ENCODE measurements around the gene MAPT. TPM values are rescaled to one million over a fixed set of nuclear protein-coding genes. Genes with fewer than 3 reads are reported as not detected.
"Not testable (repeated sequence)": the region's sequence is repeated elsewhere in the genome, so short reads cannot be mapped to it uniquely, and the experiment has no call there.

MAPT gene
- polyA plus RNA-seq, 1 donor: 8.2 TPM

DNA sequence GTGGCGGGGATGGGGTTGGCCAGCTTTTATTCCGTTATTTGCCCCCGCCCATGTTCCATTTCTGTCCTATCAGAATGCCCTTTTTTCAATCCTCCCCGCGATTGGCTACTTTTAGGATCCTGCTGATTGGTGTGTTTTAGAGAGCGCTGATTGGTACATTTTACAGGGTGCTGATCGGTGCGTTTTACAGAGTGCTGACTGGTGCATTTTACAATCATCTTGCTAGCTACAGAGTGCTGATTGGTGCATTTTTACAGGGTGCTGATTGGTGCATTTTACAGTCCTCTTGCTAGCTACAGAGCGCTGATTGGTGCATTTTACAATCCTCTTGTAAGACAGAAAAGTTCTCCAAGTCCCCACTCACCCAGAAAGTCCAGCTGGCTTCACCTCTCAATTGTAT is 32.2 kb upstream of the MAPT start:
- DNase-seq: not testable (repeated sequence)

DNA sequence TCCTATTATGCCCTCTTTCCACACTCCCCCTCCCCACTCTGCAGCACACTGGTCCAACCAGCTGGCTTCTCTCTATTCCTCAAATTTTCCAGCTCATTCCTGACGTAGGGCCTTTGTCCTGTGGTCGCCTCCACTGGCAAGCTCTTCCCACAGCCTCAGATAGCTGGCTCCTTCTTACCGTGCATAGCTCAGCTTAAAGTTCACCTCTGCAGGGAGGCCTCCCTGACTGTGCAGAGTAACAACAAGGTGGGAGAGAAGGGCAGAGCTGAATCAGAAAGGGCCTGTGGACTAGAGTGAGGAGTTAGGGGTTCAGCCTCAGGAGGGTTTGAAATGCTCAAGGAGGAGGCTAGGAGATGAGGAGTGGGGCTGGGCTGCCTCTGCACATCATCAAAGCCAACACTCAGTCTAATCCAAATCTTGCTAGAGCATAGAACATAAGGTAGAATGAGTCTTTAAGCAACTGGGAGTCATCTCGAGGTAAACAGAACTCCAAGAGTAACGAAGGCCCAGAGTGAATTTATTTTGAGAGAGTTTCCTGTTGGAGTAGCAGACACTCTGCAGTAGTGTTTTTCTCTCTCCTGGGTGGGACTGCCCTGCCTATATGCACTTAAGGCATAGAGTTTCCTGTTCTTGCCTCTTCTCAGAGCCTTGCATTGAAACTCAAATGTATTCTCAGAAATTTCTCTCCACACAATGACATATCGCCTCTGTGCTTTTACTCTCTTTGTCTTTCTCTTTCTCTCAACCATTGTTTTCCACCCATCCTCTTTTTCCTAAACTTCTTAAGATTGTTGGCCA is 30.3 kb upstream of the MAPT start:
- DNase-seq: no peak

DNA sequence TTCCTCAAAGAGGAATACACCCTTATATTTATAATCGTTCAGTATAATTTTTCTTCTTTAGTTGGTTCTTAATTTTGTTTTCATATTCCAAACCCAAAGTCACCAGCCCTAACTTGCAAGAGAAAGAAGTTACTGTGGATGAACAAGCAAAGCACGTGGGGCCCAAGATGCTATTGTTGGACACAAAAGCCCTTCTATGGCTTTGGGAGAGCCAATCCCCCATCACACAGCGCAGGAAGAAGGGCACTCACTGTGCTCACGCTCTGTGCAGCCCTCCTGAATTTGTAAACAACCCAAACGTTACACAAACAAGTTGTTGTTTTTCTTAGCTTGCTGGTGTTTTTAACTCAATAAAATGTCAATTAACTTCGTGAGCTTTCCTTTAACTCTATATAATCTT is 27.2 kb upstream of the MAPT start:
- no peak for DNase-seq

DNA sequence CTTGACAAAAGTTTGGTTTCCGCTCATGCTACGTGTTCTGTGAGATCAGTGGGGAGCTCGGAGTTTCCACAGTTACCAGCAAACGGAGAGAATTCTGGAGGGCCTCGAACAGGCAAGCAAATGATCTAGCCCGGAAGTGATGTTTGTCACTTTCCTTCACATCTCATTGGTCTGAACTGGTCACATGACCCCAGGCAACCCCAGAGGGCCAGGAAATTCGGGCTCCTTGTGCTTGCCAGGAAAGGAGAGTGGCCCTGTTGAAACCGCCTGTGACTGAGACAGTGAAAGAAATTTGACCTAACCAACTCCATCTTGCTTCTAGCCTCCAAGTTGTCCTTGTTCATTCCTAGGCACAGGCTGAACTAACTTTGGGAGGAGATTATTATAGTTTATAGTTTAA is 26.7 kb upstream of the MAPT start:
- DNase-seq: no peak

DNA sequence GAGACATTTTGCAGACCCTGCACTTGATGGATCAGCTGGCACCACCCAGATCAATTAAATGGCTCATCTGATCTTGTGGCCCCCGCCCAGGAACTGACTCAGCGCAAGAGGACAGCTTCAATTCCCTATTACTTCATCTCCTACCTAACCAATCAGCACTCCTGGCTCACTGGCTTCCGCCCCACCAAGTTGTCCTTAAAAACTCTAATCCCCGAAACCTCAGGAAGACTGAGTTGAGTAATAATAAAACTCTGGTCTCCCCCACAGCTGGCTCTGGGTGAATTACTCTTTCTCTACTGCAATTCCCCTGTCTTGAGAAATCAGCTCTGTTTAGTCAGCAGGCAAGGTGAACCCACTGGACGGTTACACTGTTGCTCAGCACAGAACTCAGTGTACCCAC is 26.1 kb upstream of the MAPT start:
- no peak for DNase-seq

DNA sequence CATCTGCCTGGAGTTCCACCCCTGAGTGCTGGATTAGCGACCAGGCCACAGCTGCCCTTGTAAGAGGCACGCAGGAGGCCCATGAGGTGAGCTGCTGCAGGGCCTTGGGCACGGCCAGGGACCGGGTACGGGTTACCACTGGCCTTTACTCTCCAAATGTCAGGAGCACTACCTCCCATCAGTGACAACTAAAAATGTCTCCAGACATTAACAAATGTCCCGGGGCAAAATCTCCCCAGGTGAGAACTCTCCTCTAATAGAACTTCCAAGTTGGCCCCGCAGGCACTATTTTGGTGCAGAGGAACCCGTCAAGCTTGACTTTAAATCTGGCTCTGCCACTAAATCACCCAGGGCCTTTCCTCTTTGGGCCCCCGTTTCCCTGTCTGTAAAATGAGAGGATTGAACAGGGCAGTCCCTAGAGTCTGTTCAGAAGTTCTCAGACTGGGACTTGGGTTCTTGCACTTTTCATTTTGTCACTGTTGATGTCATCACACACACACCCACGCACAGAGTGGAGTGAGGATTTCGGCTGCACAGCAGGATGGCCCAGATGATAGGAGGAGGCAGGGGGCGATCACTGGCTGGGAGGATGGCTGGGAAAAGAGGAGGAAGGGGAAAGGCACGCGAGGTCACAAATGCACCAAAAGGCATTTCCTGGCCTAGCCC is 24.5 kb upstream of the MAPT start:
- DNase-seq: no peak

DNA sequence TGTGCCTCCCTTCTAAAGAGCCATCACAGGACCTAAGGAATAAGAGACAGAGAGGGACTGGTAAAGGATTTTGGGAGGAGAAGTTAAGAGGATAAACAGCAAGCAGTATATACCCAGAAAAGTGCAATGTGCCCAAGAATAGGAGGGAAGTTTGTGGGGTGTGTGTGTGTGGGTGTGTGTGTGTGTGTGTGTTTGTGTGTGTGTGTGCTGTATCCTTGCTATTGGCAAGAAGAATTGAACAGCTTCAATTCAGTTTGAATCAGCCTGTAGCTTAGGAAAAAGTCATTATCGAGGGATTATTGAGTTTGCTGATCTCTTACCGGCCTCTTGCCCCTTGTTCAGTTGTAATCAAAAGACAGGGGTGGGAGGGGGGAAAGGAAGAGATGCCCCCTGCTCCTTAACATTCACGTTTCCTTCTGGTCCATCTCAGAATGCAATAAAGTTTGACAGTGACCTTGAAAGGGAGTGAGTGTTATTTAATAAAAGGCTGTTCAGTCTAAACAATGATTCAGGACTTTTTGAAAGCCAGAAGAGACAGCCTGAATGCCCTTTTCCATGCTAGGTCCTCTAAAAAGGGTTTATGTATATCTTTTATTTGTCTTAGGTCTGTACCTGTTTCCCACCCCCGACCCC is 23.9 kb upstream of the MAPT start:
- no peak for DNase-seq

DNA sequence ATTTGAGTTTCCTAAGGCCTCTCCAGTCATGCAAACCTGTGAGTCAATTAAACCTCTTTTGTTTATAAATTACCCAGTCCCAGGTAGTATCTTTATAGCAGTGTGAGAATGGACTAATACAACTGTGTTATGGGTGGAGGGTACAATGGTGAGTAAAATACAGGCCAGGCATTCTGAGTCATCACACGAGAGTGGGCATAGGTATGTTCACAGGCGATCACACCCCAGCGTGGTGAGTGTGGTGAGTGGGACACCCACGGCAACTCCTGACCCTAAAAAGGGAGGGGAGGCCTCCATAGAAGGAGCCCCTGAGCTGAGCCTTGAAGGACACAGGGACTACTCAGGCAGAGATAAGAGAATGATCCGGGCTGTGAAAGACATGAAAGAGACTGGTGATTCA is 22.6 kb upstream of the MAPT start:
- DNase-seq: no peak

DNA sequence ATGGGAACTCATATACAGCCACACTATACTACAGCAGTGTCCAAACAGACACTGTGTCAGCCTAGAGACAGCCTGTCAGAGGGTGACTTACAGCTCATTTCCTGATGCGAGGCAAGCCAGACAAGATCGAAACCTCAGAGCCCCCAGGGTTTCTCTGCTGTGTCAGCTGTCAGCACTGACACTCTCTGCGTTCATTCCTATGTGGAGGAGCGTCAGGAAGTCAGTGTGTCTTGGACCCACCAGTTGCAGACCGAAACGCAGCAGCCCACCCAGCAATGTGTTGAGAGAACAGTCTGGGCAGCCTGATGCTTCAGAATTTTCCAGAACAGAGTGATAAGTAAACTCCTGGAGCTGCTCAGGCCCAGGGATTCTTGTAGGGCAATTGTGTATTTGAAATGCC is 20.6 kb upstream of the MAPT start:
- DNase-seq: no peak

DNA sequence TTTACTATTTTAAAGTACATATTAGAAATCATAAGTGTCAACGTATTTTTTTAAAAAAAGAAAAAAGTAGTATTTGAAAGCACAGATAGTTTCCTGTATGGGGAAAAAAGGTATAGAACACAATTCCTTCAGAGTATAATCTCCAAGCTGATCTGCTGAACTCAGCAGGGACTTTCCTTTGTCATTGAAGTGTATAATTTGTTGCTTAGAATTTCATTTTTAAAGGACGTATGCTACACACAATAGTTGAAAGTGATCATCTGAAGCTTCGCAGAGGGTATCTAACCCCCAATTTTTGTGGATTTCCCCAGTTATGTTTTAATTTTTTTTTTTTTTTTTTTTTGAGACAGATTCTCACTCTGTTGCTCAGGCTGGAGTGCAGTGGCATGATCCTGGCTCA is 20.2 kb upstream of the MAPT start:
- DNase-seq: no peak

DNA sequence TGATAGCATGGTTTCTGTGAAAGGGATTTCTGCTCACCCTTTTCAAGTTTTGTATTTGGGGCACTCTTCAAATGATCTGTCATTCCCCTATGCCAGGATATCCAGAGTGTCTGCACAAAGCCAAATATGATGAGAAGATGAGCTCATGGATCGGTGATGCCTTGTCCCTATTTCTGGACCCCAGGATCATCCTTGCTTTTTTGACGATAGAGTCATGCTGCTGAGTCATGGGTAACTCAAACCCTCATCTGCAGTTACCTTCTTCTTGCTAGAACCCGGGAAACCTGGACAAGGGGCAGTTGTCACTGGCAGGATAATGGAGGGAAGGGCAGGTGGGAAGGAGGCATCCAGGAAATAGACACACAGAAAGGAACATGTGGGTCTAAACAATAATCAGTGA is 17.8 kb upstream of the MAPT start:
- DNase-seq: no peak

DNA sequence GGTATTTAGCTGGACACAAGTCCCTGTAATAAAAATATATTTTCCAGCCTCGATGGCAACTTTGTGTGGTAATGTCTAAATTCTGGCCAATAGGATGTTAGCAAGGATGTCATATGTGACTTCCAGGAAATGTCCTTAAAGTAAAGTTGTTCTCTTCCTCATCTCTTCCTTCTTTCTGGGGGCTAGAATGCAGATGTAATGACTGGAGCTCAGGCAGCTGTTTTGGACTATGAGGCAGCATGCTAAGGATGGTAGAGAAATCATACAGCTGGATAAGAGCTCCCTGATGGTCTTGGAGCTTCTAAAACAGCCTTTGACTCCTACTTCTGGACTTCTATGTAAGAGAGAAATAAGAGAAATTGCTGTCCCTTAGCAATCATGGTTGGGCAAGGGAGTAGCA is 16.9 kb upstream of the MAPT start:
- DNase-seq: no peak

DNA sequence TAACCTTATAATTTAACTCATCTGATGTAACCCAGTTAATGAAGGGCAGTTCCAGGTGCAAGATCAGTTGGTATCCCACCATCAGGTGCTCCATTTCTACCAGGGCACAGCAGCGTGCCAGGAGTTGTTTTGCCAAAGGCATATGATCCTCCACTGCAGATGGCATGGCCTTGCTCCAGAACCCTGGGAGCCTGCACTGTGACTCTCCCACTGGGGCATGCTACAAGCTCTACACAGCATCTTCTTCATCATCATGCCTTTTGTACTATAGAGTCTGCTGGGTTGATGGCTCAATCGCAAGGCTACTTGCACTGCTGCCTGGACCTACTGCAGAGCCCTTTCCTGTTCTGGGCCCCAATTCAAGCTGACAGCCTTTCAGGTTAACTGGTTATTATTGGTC is 11.3 kb upstream of the MAPT start:
- DNase-seq: no peak

DNA sequence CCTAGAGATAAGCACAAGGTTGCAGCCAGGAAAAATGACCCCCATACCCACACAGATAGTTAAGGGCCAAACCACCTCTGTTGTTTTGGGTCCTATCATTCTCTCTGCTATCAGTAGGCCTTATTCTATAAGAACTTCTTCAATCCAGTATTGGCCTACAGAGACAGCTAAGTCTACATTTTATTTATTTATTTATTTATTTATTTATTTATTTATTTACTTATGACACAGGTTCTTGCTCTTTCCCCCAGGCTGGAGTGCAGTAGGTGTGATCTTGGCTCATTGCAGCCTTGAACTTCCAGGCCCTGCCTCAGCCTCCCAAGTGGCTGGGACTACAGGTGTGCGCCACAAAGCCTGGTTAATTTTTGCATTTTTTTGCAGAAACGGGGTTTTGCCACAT is 7.5 kb upstream of the MAPT start:
- no peak for DNase-seq

DNA sequence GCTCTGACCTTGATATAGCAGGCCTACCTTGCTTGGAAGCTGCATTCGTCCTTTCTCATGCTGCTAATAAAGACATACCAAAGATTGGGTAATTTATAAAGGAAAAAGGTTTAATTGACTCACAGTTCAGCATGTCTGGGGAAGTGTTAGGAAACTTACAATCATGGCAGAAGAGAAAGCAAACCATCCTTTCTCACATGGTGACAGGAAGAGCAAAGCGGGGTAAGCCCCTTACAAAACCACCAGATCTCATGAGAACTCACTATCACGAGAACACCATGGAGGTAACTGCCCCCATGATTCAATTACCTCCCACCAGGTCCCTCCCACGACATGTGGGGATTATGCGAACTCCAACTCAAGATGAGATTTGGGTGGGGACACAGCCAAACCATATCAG is 6.0 kb upstream of the MAPT start:
- DNase-seq: no peak

DNA sequence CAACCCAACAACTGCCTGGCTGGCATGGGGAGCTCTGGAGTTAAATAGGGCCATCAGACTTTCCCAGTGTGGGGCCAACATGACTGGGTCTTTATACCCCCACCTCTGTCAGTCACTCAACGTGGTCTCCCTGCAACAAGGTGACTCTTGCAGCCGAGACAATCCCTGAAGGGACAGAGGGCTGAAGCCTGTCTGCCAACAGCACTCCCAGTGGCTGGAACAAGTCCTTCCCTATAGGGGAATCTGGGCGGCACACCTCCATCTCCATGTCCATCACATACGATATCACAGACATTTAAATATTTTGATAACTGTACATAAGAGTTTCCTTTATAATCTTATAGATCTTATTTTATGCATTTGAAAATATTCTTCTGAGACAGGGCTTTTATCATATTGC is 4.8 kb upstream of the MAPT start:
- DNase-seq: no peak

DNA sequence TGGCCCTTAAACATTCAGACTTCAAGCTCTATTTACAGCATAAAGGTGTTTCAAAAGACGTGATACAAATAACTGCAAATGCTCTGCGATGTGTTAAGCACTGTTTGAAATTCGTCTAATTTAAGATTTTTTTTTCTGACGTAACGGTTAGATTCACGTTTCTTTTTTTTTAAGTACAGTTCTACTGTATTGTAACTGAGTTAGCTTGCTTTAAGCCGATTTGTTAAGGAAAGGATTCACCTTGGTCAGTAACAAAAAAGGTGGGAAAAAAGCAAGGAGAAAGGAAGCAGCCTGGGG is 681 bp upstream of the MAPT start:
- no peak for DNase-seq

DNA sequence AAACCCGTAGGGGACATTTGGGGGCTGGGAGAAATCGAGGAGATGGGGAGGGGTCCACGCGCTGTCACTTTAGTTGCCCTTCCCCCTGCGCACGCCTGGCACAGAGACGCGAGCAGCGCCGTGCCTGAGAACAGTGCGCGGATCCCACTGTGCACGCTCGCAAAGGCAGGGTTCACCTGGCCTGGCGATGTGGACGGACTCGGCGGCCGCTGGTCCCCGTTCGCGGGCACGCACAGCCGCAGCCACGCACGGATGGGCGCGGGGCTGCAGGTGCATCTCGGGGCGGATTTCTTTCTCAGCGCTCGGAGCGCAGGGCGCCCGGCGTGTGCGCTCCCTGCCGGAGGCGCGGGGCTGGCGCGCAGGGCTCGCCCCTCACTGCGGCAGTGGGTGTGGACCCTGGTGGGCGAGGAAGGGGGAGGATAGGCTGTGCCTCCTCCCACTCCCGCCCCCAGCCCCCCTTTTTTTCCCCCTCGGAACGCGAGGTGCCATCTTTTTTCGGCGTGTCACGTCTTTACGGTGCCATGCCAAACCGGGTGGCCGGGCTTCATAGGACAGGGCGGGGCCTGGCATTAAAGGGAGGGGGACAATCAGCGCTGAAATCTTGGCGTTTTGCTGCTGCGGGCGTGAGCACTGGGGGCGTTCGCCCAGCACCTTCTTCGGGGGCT is 1.1 kb downstream of the MAPT start:
- no peak for DNase-seq

DNA sequence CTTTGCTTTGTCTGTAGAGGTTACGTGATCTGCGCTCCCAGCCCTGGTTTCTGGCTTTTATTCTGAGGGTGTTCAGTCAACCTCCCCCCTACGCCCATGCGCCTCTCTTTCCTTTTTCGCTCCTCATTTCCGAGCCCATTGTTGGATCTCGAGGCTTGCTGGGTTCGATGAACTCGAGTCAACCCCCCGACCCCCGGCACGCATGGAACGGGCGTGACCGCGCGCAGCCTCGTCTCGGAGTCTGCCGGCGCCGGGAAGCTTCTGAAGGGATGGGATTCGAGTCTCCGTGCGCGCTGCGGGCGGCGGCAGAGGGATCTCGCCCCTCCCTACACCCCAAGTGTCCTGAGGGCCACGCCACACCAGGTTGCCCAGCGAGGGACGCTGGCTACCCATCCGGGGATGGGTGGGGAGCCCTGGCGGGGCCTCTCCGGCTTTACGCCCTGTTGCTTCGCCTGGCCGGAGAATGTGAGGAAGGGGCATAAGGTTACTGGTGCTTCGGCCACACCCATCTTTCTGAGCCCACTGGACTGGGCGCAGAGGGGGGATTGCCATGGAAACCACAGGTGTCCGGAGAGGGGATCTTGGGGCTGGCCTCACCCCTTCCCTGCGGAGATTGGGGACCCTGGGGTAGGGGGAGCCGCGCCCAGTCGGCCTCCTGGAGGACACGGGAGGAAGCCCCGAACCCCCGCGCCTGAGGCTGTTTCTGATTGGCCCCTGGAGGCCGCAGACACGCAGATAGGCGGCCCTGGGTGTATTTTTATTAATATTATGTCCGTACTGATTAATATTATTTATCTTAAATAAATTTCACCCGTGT is 1.8 kb downstream of the MAPT start:
- DNase-seq: no peak

DNA sequence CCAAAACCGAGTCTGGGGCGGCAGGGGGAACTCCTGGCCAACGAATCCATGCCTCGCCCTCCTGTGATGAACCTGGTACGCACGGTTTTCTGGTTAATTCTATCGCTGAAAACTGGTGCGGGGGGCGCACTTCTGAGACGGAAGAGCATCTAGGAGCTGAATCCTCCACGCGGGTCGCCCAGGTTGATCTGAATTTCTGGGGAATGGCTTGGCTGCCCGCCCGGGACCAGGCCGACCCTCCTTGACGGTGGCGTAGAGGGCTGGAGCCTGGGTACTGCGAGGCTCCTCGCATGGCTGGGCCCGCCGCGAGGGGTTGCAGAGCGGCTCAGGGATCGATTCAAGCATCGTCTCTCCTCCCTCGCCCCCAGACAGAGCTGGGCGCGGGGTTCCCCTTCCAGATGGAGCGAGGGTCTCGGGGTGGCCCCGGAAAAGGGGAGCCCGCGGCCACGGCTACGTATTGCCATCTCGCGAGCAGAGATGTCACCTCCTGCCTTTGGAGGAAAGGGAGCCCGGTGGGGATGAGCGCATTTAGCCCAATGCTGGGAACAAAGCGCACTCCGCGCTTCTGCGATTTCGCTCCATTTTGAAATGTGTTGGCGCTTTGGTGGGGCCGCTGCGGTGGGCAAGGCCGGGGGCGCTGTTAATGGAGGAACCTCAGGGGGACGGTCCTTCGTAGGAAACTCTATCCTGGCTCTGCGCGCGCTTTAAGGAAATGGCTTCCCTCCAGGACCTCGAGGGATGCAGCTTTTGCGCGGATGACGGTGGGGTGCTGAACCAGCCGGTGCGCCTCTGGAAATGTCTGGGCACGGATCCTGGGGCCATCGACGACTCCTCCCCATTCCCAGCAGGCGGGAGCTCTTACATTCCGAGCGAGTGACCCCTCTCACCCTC is 2.7 kb downstream of the MAPT start:
- DNase-seq: no peak

DNA sequence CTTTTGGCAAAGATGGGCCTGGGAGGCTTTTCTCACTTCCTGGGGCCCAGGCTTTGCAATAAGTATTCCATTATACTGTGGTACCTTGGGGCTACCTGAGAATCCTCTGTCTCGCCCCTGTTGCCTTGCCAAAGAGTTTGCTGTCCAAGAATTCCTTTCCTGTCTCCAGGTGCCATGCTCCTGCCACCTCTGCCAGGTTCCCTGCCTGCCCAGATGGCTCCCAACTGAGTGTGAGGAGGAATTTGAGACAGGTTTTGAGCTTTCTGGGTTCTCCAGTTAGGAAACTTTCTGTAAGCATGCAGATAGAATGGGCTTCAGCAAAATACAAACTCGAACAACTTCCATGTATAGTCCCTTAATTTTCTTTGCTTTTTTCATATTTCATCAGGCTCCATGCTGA is 5.8 kb downstream of the MAPT start:
- no peak for DNase-seq
